GM19351 (cell line): Measurements from ENCODE around the gene OXER1.
A peak's percentile ranks its signal among the peaks of the same experiment; 100 is the strongest.

Experiments
- ATAC-seq: cut with Tn5 transposase; IDR thresholded peaks from one replicate; pipeline ENCODE4 v1.9.1; 2021; ENCODE audit warnings: mild to moderate bottlenecking, moderate library complexity; ENCODE audit not compliant: unreplicated experiment

The OXER1 gene

DNA sequence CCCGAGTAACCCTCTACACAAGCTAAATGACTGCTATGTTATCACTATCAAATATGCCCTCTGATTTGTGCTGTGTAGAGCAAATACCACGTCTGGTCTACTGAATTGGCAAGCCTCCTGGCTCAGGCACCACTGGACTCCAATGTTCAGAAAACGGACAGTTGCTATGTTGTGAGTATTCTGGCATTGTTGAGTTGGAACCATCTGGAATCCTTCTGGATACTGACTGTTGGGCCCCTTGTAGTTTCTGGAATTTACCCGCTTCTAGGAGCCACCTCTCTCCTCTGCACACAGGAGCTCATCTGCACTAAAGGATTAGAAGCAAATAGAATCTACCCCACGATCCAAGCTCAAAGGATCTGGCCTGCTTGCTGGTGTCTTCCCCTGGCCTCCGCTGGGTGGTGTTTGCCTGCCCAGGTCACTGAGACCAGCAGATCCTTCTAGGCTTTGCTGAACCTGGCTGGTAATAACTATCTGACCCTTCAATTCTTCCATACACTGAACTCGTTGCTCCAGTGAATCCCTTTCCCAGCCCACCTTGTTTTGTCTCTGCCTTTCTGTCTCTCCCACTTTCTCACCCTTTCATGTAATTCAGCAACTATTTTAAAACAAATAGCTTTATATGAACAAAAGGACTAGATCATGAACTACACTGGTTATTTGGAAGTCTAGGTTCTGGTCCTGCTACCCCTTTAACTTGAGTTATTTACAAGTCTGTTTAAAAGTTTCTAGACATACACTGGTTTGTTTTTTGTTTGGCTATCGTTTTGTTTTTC is 30.5 kb upstream of the OXER1 start:
- ATAC-seq, result no peak

DNA sequence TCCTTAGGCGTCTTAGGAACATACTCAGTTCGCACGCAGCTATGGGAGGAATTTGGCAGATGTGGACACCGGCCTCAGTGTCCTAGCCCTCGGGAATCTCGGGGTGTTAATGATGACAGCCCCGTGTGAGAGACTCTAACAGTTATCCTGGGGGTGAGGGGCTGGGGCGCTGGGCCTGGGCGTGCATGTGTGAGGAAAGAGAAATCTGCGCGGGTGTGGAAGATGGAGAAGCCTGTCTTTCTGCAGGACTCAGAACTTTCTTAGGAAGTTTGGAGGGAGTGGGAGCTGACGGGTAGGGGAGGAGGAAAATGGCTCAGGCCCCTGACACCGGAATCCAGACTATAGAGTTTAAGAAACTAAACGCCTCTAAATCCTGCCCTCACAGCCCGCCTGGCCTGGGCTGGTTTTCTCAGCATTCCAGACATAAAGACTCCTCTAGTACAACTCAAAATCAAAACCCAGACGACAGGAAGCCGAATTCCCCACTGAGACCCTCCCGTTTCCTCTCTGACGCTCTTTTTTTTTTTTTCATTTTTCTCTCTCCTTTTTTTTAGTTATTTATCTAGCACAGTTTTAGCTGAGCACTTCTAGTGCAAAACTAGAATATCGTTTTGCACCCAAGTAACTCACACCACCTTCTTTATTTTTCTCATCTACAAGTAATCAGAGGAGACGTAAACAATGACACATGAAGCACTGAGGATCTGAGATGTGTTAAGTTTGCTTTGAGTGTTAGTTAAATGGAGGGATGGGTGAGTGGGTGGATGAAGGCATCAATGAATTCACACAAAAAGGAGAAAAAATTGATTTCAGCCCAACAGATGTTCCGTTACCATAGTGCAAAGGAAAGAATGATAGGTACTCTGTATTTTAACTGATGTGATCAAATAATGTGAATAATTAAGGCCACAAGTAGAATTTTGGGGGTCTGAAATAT is 29.7 kb upstream of the OXER1 start:
- ATAC-seq, result no peak

DNA sequence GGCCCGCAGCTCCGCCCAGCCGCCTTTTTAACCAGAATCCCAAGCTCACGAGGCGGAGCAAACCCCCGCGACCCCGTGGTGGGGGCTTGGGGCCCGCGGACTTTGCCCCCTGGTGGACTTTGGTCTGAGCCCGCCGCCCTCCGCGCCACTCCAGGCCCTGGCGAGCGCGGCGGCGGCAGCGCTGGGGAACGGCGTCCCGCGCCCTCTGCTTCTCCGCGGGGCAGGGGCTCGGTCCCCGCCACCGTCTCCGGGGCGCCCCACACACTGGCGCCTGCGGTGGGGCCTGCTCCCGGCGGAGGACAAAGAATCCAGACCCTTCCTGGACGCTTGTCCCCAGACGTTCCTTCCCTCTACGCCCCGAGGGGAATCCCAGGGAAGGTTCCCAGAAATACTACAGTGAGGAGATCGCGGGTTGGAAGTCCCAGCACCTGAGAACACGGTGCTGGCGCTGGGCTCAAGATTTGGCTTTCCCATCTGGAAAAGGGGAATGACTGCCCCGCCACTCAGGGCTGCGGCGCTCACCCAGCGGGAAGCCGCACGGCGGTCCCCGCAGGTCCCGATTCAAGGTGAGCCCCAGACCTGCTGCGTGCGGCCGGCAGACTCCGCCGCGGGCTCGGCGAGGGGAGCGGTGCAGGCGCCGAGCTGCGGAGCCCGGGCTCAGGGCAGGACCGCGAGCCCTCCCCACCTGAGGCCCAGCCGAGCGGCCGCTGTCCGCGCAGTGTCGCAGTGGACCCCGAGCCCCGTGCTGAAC is 28.8 kb upstream of the OXER1 start, which contains the start of gene HAAO:
Gene HAAO, minus strand, starts transcription at position 1 of the 751 bp plus-strand sequence. CDS start 47 bp downstream, outside the sequence.
- ATAC-seq, result peak; percentile 31

DNA sequence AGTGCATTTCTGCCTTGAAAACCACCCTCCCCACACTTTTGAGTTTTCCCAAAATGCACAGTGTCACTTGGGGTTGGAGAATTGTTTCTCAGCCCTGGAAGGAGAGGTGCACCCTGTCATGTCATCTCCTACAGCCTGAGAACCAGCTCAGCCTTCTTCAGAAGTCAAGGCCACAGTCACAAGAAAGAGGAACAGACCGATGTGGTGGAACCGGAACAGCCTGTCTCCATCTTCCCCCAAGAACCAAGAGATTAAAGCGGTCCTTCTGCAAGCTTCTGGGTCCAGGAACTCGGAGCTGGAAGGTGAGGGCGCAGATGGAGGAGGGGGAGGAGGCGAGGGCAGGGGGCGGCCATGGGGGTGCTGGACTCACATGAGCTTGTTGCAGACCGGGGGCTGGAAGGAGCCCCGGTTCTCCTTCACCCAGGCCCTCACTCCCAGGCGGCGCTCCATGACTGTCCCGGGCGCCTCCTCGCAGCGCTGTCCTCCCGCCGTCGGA is 28.2 kb upstream of the OXER1 start:
- ATAC-seq, result peak; percentile 36

DNA sequence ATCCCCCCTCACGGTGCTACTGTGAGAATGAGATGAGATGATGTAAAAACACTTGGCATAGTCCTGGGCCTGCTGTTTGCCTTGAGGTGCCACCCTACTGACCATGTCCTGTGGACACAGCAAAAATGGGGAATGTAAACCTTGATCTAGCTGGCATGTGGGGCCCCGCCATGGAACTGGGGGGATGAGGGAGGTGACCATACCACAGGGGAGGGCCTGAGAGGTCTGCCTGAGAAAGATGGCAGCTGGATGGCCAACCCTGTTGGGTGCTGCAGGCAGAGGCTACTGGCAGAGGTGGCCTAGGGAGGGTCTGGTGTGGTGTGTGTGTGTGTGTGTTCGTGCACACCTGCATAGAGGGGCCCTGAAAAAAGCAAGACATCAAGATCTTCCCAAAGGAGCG is 27.7 kb upstream of the OXER1 start:
- ATAC-seq, result no peak

DNA sequence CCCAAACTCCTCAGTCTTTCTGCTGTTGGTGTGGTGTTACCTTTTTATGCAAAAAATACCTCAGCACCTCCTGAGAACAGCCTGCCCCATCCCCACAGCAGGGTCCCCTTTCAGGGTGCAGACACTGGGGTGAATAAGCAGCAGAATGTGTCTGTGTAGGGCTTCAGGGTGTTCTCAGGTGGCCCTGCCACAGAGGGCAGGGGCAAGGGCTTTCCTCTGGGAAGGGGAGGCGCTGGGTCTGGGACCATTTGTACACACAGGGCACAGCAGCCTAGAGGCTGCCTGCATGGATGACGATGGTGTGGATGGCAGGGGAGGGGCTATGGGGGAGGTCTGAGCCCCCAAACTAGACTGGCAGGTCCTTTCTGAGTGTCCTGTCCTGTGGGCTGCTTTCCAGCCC is 25.8 kb upstream of the OXER1 start:
- ATAC-seq, result no peak

DNA sequence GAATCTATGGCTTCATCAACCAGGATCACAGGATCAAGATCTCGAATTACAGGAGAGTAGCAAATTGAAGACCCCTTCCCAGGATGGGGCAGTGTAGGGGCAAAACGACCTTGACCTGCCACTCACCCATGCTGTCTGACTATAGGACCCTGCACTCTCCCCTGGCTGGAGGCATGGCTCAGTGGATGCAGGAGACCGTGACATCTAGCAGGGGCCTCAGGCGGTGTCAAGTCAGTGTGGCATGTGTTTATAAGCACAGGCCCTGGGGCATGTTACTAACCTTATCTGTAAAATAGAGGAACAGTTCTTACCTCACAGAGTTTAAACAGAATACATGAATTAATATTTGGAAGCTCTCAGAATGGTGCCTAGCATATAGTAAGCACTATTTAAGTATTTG is 24.9 kb upstream of the OXER1 start:
- ATAC-seq, result no peak

DNA sequence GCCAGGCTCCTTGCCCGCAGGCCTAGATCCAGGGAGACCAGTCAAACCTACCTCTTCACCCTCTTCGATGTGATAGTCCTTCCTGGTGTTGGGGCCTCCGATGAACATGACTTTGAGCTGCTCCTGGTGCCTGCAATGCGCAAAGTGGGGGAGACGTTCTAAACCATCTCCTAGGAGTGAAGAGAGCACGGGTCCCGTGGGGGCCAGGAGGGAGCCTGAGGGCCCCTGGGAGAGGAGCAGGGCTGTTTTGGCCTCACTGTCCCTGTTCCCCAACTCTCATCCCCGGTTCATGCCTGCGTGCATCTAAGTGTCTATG is 24.5 kb upstream of the OXER1 start:
- ATAC-seq, result no peak

DNA sequence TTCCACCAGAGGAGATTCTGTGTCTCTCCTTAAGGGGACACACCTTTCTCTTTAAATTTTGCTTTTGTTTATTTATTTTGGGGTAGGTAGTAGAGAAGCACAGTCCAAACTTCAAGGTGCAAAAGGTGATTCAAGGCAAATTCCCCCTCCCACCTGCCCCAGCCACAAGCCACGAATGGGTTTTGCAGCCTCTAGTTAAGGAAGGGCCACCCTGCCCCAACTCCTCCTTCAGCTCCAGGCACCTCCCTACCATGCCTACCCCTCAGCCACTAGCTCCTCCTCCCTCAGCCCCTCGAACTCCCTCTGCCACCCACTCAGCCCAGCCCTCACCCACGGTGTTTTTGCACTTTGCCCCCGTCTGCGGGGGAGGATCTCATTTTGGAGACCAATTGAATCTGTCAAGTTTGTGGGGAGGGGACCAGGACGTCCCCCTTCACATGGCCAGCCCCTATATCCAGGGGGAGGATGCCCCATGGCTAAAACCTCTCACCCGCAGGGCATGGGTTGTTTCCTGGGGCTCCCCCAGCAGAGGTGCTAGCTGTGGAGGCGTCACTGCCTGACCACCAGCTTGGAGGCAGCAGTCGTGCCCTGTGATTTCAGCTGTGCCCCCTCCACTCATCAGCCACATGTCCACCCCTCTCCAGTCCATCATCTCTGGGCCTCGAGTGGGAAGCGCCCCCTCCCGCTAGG is 24.0 kb upstream of the OXER1 start:
- ATAC-seq, result no peak

DNA sequence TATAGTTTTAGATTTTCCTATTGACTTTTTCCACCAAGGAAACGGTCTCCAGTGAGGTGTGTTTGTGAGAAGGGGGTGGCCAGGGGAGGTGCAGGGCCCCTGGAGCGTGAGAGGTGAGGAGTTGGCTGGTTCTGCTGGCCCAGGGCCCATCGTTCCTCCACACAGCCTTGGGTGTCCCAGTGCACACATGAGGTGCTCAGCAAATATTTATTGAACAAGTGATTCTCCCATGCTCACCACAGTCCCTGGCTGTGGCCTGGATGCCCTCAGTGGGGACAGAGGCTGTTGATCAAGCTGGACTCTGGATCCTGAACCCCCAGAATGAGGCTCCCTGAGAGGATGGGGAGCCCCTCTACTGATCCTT is 23.5 kb upstream of the OXER1 start:
- no peak for ATAC-seq

DNA sequence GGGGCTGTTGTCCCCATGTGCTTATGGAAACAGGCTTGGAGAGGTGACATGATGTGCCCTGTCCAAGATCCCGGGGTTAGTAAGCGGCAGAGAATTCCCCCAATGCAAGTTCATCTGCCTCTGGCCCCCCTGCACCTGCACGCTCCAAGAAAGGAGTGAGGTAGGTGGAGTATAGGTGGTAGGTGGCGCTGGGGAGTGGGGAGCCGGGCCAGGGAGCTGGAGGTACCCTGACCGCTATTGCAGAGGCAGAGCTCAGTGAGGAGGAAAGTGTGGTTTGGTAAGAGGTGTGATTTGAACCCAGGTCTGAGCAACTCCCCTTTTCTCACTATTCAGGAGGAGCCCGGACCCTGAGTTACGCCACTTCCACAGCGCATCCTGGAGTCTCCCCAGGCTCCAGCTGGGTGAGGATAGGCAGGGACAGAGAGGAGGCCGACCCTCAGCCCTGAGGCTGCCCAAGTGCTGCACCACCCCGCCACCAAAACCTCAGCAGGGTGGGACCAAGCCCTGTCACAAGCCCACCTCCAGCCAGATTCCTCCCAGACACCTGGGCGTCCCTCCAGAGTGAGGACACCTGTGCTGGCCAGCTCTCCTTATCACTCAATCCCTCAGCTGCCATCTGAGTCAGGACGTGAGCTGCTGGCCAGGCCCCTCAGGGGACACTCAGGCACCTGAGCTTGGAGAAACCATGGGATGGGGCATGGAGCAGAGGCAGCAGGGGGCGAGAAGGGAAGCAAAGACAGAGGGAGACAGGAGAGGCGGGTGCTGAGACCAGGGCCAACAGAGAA is 22.8 kb upstream of the OXER1 start:
- ATAC-seq, result no peak

DNA sequence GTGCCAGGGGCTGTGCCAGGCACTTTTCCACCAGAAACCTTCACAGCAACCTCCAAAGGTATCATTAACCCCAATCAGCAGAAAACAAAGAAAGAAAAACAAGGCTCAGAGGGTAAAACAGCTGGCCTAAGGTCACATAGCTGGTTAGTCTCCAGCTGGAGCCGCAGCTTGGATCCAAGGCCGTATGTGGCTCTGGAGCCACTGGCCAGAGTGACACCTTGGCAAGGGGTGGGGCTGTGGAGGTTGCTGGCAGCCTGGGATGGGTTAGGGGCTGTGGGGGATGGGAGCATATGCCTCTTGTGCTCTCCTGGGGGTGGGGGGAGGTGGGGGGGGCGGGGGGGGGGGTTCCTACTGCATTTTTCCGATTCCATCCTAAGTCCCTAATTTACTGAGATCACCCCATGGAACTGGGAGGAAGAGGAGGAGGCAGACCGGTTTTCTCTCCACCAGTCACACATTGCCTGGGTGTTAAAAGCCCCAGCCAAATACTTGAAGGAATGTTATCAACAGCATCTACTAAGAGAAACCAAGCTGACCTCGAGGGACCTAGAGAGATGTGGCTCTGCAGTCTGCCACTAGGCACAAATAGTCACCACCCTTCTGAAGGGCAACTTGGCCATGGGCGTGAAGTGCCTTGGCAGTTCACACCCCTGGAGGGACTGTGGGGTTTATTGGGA is 20.4 kb upstream of the OXER1 start:
- no peak for ATAC-seq

DNA sequence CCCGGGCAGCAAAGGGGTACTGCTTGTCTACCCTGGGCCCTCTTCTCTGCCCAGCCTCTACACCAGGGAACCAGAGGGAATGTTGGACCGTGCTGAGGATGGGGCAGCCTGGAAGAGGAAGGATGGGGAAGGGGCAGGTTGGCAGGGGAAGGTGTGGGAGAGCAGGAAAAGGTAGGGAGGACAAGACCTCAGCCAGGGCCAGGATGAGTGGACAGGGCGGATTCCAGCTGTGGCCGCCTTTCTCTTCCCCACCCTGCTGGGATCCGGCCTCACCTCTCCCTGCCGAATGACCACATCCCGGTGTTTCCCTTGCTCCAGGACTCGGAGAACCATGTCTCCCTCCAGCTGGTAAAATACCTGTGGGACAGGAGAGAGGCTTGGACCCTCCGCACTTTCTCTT is 19.6 kb upstream of the OXER1 start:
- ATAC-seq, result no peak

DNA sequence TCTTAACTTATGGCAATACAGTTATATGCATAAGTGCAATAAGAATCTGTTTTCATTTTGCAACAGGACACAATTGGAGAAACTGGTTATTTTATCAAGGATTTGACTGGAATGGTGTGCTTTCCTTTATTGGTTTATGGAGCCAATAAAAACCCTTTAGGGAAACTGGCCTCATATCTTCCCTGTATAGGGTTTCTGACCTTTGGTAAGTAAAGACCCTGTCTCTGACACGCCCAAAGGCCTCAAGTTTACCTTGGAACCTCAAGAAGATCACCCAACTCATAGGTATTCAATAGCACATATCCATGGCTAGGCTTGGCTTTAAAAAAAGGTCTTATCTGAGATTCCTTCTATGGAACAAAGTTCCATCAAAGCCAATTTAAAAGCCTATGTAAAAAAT is 17.2 kb upstream of the OXER1 start:
- ATAC-seq, result no peak

DNA sequence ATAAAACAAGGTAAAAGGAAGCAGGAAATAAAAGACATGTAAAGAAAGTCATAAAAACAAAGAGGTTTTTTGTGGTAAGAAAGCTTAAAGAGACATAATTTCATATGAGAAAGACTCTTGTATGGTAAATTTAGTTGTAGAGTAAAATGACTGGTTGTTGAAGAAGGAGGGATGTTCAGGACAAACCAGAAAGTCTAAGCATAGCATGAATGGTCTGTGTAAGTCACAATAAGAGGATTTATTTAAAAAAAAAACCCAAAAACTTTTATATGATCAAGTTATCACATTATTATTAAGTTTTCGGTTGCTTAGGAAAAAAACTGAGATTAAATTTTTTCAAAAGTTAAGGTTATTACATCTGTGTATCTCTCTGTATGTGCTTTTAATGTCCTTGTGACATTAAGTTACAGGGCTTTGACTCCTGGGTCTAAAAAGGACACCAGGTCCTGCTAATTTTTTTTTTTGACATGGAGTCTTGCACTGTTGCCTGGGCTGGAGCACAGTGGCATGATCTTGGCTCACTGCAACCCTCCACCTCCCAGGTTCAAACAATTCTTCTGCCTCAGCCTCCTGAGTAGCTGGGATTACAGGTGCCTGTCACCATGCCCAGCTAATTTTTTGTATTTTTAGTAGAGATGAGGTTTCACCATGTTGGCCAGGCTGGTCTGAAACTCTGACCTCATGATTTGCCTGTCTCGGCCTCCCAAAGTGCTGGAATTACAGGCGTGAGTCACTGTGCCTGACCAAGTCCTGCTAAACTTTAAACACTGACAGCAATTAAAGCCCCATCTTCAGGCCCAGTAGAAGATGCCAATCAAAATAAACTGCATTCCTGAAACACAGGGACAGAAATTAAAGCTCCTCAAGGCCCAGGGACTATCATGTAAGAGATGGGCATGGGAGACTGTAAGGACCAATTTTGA is 14.2 kb upstream of the OXER1 start:
- ATAC-seq, result no peak

DNA sequence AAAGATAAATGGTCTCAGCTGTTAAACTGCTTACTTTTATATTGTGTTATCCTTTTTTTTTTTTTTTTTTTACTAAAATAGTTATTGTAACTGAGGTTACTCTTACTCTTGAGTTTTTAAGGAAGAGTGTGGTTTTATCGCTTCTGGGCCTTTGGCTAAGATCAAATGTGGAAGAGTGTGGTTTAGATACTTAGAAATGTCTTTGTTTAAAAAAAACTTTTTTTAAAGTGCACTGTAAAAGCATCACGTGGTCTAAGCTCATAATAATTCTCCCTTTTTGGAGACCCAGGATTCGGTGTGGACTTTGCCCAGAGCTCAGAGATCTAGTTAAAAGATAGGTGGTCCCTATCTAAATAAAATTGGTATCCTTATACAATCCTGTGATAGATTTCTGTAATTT is 11.9 kb upstream of the OXER1 start:
- no peak for ATAC-seq

DNA sequence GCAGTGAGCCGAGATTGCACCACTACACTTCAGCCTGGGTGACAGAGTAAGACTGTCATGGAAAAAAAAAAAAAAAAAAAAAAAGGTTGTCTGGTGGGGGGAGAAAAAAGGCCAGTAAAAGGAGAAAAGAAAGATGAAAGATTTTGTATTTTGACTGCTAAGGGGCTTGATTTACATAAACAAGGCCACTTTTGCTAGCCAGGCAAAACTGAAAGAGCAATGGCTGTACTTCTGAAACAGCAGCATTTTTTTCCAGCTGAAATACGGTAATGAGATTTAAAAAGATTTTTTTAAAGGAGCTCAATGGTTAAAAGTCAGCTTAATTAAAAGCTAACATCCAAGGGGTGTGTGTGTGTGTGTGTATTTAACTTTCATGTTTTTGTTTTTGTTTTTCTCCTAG is 11.3 kb upstream of the OXER1 start:
- no peak for ATAC-seq

DNA sequence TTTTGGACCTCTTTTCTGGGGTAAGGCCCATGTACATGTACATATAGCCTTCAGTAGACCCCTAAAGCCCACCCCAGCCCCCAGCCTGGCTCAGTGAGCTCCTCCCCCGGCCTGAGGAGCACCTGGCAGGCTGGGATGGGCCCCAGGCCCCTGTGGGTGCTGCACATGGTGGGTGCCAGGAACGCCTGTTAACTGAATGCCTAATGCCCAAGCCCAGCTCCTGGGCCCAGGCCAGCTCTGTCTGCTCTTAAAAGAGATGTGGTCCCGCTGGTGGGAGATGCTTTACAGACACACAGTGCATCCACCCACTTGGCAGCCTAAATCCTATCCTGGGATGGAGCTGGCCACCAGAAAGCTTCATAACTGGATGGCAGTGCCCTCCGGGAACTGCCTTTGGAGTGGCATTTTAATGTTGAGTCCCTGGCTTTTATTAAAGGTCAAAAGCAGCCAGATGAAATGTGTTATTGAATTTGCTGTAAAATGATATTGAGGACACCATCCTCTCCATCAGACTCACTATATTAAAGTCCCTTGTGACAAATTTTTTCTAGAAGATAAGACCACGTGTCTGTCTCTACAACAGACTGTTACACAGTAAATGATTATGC is 7.7 kb upstream of the OXER1 start:
- no peak for ATAC-seq
